GM12801 (cell line): ENCODE results near the gene RNF223.

Experiments
- TF ChIP-seq, protein P1 (sequence below): IDR thresholded peaks from one replicate; pipeline ENCODE4 v1.5.1; 2011; ENCODE audit warnings: control low read depth; ENCODE audit not compliant: insufficient read length; ENCODE audit errors: extremely low read depth

Gene RNF223

DNA sequence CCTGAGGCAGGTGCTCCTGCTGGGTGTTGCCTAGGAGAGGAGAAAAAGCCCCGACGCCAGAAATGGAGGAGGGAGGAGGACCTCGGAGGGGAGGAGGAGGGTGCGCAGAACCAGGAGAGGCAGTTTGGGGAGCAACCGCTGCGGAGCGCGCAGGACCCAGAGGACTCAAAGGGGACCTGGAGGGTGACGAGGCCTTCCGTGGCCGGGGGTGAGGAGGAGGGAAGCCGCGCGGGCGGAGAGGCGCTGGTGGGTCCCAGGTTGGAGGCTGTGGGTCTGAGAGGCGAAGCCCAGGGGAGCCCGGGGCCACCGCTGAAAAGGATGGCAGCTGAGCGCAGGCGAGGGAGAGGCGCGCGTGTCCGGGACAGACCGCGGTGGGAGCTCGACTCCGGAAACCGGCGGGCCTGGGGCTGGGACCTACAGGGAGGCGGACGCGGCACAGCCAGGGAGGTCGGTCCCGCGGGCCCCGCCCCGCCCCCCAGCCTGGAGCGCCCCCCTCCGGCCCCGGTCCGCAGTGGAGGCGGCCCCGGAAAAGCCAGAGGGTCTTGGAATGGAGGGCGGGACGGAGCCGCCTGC is 15.1 kb downstream of the RNF223 start:
- TF ChIP-seq, protein P1, sequence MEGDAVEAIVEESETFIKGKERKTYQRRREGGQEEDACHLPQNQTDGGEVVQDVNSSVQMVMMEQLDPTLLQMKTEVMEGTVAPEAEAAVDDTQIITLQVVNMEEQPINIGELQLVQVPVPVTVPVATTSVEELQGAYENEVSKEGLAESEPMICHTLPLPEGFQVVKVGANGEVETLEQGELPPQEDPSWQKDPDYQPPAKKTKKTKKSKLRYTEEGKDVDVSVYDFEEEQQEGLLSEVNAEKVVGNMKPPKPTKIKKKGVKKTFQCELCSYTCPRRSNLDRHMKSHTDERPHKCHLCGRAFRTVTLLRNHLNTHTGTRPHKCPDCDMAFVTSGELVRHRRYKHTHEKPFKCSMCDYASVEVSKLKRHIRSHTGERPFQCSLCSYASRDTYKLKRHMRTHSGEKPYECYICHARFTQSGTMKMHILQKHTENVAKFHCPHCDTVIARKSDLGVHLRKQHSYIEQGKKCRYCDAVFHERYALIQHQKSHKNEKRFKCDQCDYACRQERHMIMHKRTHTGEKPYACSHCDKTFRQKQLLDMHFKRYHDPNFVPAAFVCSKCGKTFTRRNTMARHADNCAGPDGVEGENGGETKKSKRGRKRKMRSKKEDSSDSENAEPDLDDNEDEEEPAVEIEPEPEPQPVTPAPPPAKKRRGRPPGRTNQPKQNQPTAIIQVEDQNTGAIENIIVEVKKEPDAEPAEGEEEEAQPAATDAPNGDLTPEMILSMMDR, result no peak

DNA sequence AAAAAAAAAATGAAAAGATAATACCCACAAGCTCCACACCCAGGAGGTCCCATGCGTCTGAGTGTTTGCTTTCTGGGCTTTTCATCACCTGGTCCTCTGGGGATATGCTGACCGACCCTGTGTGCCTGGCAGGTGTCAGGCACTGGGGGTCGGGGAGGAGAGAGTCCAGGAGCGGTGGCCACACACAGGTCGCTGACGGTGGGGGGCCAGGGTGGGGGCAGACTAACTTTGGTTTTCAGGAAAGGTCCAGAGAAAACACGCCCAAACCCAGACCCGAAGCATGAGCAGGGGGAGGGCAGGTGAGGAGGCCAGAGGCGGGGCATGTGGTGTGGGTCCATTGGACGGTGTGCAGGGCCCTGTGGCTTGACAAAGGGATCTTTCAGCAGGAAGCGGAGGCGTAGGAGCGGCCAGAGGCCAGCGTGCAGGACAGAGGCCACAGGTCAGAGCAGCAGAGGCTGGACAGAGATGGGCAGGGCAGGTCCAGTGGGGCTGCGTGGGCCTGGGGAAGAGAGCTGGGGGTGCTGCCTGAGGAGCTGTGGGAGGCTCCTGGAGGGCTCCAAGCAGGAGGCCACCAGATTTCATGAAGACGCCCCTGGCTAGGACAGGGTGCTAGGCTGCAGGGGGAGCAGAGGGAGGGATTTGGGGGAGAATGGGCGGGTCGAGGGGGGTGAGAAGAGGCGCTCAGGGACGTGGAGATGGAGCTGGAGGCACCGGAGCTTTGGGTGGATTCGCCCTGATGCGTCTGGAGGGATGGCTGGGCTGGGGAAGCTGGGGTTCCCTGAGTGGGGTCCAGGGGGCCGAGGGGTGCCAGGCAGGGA is 15.8 kb downstream of the RNF223 start:
- TF ChIP-seq, protein P1, result no peak

DNA sequence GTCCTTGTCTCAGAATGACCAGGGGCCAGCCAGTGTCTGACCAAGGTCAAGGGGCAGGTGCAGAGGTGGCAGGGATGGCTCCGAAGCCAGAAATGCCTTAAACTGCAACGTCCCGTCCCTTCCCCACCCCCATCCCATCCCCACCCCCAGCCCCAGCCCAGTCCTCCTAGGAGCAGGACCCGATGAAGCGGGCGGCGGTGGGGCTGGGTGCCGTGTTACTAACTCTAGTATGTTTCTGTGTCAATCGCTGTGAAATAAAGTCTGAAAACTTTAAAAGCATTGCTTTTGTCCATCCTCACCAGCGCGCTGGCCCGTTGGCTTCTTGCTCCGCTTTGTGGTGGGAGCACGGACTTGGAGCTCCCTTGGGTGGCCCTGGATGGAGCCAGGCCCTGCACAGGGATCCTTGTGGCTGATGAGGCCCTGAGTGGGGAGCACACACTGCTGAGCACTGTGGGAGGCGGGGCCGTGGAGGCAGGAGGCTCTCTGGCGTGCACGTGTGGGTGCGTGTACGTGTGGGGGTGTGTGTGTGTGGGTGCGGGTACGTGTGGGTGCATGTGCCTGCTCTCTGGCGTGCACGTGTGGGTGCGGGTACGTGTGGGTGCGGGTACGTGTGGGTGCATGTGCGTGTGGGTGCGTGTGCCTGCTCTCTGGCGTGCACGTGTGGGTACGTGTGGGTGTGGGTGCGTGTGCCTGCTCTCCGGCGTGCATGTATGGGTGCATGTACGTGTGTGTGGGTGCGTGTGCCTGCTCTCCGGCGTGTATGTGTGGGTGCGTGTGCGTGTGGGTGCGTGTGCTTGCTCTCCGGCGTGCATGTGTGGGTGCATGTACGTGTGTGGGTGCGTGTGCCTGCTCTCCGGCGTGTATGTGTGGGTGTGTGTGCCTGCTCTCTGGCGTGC is 18.0 kb downstream of the RNF223 start:
- TF ChIP-seq, protein P1, result no peak

DNA sequence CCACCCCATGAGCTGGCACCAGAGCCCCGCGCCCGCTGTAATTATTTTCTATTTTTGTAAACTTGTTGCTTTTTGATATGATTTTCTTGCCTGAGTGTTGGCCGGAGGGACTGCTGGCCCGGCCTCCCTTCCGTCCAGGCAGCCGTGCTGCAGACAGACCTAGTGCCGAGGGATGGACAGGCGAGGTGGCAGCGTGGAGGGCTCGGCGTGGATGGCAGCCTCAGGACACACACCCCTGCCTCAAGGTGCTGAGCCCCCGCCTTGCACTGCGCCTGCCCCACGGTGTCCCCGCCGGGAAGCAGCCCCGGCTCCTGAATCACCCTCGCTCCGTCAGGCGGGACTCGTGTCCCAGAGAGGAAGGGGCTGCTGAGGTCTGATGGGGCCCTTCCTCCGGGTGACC is 19.1 kb downstream of the RNF223 start:
- TF ChIP-seq, protein P1, result no peak

DNA sequence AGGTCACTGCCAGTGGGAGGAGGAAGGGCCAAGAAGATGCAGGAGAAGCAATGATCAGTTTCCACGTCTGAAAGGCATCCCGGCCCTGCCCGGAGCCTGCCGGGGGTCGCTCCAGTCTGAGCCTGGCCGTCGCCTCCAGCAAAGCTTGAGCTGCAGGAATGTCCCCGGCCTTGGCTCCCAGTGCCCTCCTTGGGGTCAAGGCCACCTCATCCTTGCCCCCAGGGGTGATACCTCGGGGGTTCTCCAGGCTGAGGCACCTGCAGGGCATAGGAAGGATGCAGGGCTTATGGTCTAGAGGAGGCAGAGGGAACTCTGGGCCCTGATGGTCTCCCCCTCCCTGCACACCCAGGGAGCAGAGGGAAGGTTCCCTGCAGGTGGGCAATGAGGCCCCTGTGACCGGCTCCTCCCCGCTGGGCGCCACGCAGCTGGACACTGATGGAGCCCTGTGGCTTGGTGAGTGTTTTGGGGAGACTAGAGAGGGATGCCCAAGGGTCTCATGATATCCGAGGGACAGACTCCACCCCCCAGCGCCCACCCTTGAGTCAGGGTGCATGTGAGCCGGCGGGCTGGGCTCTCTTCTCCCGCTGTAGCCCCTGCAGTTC is 19.9 kb downstream of the RNF223 start:
- TF ChIP-seq, protein P1, result no peak

DNA sequence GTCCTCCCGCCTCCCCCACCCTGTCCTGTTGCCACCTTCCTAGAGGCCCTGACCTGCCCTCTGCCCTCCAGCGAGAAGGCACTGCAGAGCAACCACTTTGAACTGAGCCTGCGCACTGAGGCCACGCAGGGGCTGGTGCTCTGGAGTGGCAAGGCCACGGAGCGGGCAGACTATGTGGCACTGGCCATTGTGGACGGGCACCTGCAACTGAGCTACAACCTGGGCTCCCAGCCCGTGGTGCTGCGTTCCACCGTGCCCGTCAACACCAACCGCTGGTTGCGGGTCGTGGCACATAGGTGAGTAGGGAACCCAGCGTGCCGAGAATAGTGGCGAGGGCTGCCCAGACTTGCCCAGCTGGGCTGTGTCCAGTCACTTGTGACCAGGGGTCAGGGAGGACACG is 20.4 kb downstream of the RNF223 start:
- TF ChIP-seq, protein P1, result no peak

DNA sequence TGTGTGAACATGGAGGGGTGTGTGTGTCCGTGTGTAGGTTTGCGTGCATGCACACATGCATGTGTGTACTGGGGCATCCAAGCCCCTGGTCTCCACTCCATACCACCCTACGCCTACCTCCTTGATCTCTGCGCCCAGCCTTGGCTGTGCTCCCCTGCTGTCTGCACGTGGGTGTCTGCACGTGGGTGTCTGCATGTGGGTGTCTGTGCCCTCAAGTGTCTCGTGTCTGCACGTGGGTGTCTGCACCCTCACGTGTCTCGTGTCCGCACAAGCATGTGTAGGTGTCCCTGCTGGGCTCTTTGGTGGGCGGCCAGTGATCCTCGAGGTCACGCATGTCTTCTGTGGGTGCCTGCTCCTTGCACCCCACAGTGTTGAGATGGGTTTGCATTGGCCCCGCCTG is 21.1 kb downstream of the RNF223 start:
- TF ChIP-seq, protein P1, result no peak
